Stimulated activated CD8-positive, alpha-beta memory T cell treated with anti-CD3 and anti-CD28 coated beads, Interleukin-4, amount 100 ng/mL, for 4 hours (primary cell): Measurements from ENCODE around the gene SMG6.
"Not testable (repeated sequence)": the region's sequence is repeated elsewhere in the genome, so short reads cannot be mapped to it uniquely, and the experiment has no call there.

Experiments
- DNase-seq, 2 donors: peaks; one replicate each; pipeline ENCODE4 v3.0.0-alpha.2; 2020; ENCODE audit warnings: low read depth in 2 of 2, low spot score in 1 of 2

SMG6 gene

DNA sequence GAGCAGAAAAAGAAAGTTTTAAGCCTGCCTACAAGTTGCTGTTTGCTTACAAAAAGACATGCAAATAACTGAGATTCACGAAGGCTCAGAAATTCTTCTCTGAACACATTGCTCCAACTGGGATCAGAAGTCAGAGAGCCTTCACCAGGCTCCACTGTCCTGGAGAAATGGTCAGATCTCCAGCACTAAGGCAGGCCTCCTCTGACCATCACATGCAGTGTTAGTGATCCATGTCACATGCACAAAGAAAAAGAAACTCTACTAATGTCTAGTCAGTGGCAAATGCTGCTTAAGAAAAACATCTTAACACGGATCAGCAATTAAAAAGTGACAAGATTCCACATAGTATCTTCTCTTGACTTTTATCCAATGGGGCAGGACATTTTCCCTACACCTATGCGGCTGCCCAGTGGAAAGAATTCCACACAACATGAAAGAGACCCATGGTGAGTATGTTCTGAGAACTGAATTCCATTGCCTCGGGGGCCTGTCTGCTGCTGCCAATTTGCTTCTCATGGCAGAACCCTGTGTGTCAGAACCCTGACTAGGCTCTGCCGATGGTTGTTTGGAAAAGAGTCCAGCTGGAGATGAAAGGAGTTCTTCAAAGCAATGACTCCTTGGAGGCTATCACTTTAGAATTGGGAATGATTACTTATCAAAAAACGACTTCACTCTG is 152.1 kb downstream of the SMG6 start:
- no peak for DNase-seq

- no peak for DNase-seq
Observed at GRCh38 chr17:2150806-2151205, 152.8 kb downstream of the SMG6 start.

DNA sequence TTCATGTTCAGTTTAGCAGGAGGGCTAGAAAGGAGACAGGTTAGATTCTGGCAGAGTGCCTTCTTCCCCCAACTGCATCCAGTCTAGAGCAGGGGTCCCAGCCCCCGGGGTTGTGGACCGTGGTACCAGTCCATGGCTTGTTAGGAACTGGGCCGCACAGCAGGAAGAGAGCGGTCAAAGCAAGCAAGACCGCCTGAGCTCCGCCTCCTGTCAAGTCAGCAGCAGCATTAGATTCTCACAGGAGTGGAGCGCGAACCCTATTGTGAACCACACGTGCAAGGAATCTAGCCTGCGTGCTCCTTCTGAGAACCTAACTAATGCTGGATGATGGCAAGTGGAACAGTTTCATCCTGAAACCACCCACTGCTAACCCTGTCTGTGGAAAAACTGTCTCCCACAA is 153.7 kb downstream of the SMG6 start:
- DNase-seq = no peak

DNA sequence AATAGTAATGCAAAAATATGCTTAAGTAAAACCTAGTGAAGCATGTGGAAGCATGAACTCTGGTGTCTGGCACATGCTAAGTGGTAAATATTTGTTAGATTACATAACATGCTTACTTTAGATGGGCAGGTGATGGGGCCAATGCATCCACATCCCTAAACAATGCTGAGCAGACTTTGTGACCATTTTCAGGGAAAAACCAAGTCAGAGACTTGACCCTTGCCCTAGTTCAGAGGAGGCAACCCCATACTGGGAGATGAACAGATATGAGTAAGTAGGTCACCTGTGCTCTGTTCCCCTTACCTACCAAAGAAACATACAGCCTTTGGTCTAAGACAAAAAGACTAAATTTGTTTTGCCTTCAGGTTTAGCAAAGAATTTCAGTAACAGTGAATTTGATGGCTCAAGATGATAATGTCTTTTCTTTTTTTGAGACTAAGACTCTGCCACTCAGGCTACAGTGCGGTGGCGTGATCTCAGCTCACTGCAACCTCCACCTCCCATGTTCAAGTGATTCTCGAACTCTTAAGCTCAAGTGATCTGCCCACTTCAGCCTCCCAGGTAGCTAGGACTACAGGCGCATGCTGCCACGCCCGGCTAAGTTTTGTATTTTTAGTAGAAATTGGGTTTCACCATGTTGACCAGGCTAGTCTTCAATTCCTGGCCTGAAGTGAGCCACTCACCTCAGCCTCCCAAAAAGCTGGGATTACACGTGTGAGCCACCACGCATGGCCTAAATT is 157.3 kb downstream of the SMG6 start:
- no peak for DNase-seq

- no peak for DNase-seq
Observed at GRCh38 chr17:2144701-2145100, 158.9 kb downstream of the SMG6 start.

GRCh38 chr17:2143332-2143731 is 160.3 kb downstream of the SMG6 start:
- no peak for DNase-seq

DNA sequence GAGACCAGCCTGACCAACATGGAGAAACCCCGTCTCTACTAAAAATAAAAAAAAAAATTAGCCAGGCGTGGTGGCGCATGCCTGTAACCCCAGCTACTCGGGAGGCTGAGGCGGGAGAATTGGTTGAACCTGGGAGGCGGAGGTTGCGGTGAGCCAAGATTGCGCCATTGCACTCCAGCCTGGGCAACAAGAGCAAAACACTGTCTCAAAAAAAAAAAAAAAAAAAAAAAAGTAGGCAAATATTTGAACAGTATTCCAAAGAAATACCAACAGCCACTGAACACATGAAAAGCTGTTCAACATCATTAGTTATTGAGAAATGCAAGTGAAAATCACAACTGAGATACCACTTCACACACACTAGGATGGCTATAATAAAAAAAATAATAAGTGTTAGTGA is 160.9 kb downstream of the SMG6 start:
- DNase-seq = not testable (repeated sequence)

DNA sequence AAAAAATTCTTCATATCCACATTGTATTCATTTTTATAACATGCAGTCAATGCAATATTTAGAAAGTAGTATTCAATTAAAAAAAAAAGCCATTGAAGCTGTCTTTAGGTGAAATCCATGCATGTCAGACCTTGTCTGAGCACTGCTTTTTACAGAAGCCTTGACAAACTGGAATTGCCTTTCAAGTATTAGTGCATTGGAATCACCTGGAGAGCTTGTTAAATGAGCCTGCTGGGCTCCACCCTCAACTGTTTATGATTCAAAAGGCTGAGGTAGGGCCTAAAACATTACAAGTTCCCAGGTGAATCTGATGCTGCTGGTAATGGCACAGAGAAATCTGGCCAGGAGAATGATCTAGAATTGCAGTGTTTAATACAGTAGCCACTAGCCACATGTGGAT is 162.9 kb downstream of the SMG6 start:
- DNase-seq = no peak

DNA sequence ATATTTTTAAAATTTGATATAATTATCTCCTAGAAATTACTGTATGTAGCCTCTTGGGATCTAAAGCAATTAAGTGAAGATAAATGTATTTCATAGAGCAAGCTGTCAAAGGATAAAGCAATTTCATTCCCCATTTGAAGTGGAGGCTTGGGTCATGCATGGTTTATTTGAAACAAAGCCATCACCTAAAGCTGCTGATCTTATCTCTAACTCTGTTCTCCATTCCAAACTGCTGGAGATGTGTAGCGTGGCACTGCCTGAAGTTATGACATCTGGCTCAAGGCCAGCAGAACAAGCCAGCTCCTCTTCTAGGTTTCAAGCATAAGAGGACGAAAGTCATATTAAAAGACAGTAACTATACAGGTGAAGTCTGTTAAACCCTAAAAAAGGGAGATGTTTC is 164.8 kb downstream of the SMG6 start:
- no peak for DNase-seq

- DNase-seq = no peak
Observed at GRCh38 chr17:2138318-2138717, 165.3 kb downstream of the SMG6 start.

DNA sequence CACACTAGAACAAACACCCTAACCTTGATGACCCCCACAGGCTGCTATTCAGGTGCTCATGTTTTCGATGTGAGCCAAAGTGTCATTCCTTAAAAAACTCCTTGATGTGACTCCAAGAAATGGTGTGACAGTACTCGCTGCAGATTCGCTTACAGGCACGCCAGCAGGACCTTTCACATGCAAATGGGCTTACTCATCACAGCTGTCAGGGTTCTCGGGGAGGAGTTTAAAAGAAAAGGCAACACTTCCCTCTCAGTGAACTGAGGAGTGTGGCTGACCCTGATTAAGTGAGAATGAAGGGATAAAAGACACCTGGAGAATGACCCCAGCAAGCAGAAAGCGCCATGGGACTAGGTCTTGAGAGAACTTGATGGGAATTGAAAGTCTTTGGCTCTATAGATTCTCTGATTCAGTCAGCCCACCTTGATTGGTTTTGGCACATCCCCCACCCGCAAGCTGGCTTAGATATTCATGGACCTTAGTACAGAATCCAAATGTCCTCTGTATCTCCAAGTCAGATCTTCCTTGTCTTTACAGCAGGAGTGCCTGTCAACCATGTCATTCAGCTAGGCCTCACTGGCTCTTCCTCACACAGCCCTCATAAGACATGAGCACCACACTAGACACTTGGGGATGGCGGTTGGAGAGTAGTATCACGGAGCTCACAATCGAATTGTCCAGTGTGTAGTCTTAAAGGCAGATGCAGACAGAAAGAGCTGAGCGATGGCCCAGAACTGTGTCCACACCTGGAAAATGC is 166.1 kb downstream of the SMG6 start:
- DNase-seq = no peak

DNA sequence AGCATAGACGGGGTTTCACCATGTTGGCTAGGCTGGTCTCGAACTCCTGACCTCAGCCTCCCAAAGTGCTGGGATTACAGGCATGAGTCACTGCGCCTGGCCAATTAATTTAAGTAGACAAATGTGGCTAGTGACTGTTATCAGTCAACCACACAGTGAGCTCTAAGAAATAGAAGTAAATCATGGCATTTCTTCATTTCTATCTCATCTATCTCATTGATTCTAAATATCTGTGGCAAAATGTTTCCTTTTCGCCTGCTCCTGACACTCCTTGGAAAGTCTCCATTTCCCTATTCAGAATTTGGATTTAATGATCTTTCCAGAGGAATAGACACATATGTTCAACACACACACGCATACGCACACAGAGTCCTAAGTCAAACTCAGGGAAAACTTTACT is 167.3 kb downstream of the SMG6 start:
- no peak for DNase-seq

GRCh38 chr17:2128011-2128410 is 175.6 kb downstream of the SMG6 start:
- DNase-seq = no peak

GRCh38 chr17:2125013-2125535 is 178.5 kb downstream of the SMG6 start:
- no peak for DNase-seq

DNA sequence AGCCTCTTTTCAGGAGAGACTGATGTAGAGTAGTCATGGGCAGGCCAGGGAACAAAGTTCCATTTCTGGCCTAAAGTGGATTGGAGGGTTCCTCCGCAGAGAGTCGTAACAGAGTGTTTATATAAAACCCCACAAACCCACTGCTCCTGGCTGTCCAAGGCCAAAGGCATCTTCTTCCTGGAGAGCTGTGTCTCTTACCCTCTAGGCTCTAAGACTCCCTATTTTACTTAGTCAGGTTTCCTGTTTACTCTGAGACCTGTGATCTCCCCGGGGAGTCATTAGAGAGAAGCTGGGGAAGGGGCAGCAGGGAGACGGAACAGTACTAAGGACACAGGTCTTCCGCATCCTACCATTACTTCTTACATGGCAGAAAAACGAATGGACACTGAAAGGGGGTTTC is 179.2 kb downstream of the SMG6 start:
- DNase-seq = no peak

DNA sequence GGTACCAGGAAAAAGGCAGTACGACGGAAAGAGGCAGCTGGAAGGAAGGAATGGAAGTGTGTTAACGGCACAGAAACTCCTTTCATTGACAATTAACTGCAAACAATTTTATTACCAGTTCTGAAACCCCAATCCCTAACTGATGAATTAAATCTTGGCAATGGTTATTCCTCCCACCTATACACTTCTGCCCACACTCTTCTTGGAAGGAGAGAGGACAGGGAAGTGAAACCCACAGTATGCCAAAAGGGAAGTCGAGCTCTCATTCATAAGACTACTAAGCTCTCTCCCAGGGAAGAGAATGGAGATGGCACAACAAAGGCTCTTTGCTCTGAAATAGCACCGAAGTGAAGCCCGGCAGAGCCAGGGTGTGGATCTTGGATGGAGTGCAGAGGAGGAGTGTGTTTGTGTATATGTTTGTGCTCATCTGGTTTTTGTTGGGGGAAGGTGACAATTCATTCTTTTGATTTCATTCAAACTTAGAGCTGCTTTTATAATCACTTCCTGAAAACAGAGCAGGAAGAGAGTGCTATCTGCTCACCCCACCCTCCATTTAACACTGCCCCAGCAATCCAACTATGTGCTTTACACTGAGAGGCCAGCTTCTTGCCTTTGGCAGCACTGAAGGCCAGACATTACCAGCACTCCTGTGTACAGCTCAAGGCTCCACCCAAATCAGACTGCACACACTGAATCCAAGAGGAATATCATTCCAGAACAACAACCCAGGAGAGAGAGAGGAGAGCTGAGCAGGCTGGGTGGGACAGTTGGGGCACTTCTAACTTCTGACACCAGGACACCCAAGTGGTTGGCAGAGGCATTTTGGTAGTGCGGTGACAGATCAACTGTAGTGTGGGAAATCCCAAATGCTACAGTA is 180.0 kb downstream of the SMG6 start:
- no peak for DNase-seq

DNA sequence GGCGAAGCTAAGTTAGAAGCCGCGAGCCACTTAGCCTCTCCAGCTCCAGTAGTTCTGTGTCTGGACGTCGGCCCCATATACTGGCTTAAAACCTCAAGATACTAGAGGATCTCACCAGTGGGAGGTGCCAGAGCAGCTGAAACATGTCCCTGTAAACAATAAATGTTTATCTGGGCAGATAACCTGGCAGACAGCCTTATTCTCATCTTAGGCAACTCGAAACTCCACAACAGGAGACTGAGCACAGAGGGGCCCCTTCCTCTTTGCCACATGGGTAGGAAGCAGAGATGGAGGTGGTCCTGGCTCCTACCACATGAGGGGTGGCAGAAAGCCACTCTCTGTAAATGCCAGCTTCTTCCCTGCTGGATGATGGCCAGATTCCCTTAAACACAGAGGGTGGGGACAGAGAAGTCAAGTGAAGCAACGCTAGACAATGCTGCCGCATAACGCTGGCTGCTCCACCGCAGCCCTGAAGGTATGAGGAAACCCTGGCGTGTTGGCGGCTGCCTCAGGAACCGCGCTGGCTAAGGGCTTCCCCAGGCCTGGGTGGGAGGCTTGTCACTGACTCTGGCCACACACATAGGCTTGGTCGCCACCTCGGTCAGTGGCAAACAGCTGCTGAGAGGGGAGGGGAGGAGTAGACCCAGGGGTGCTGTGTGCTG is 180.8 kb downstream of the SMG6 start:
- no peak for DNase-seq

DNA sequence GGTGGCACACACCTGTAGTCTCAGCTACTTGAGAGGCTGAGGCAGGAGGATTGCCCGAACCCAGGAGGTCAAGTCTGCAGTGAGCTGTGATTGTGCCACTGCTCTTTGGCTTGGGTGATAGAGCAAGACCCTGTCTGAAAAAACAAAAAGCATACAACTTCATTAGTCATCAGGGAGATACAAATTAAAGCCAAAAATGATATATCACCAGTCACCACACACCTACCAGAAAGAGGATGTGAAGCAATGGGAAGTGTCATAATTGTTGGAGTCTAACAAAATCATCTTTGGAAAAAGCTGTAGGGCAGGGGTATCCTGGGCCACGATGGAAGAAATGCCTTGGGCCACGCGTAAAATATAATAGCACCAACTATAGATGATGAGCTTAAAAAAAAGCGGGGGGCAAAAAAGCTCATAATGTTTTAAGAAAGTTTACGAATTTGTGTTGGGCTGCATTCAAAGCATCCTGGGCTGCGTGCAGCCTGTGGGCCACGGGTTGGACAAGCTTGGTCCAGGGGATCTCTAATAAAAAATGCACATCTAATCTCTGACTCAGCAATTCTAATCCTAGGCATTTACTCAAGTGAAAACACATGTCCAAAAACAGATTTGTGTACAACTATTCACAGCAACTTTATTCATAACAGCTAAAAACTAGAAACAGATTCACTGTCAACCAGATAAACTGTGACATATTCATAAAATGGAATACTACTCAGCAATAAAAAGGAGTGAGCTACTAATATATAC is 182.8 kb downstream of the SMG6 start:
- no peak for DNase-seq

GRCh38 chr17:2113279-2113622 is 190.3 kb downstream of the SMG6 start:
- no peak for DNase-seq

DNA sequence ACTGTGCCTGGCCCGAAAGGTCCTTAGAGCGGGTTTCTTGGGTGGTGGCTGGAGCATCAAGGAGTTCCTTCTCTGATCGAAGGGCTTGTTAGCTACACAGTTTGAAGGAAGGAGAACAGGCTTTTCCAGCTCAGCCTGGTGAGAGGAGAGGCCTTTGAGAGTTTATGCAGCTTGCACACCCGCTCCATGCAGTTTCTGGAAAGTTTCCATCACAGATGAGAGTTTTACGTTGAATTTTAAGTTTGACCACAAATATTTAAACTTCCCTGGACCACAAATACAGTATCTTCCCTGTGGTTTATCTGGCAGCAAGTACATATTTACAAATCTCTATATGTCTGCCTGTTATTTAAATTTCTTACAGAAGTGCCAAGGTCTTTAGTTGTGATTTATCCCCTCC is 191.9 kb downstream of the SMG6 start:
- DNase-seq = no peak
